OCI-LY1 (cell line): ENCODE data around the gene CACNA1E.

ENCODE experiments used
- CTCF ChIP-seq: fragments of 200-600 bp; sonication (generic), shearing (Covaris generic); IDR thresholded peaks from 2 replicates; pipeline ENCODE4 v1.5.1; 2017; ENCODE audit warnings: mild to moderate bottlenecking, antibody characterized with exemption, low read length, moderate library complexity, mixed read lengths
- EZH2 ChIP-seq: fragments of 200-600 bp; sonication (generic), shearing (Covaris generic); IDR thresholded peaks from 2 replicates; pipeline ENCODE4 v1.8.0; 2017; ENCODE audit warnings: borderline replicate concordance, mixed run types, mild to moderate bottlenecking, antibody characterized with exemption, low read length, moderate library complexity, mixed read lengths

- TF ChIP-seq CTCF, result no peak
- no peak for TF ChIP-seq EZH2
Measured at GRCh38 chr1:181659321-181659957, 176.1 kb downstream of the CACNA1E start.
